Nephron progenitor cell (in vitro differentiated cells): ENCODE results near the gene MYCN.
"Not testable (repeated sequence)": the region's sequence is repeated elsewhere in the genome, so short reads cannot be mapped to it uniquely, and the experiment has no call there.

Source experiments
- DNase-seq: peaks from one replicate; pipeline ENCODE4 v3.0.0; 2021
- H3K27ac Mint-ChIP-seq: 2 replicates; pipeline ENCODE4 v1.8.0; 2021; ENCODE audit warnings: mild to moderate bottlenecking, moderate library complexity, mixed read lengths
- H3K27me3 Mint-ChIP-seq: 2 replicates; pipeline ENCODE4 v1.8.0; 2021; ENCODE audit warnings: mild to moderate bottlenecking, low read depth, mixed read lengths; ENCODE audit not compliant: poor library complexity
- H3K36me3 Mint-ChIP-seq: 2 replicates; pipeline ENCODE4 v1.8.0; 2021; ENCODE audit warnings: low read depth, mixed read lengths
- H3K4me1 Mint-ChIP-seq: 2 replicates; pipeline ENCODE4 v1.8.0; 2021; ENCODE audit warnings: mixed read lengths
- H3K4me3 Mint-ChIP-seq: 2 replicates; pipeline ENCODE4 v1.8.0; 2021; ENCODE audit warnings: mild to moderate bottlenecking, moderate library complexity, mixed read lengths
- H3K9me3 Mint-ChIP-seq: 2 replicates; pipeline ENCODE4 v1.8.0; 2021; ENCODE audit warnings: mild to moderate bottlenecking, moderate library complexity, mixed read lengths
- TF ChIP-seq, protein P1 (sequence below): fragments of 200-600 bp; sonication (generic); IDR thresholded peaks from 2 replicates; pipeline ENCODE4 v1.5.0; 2021; ENCODE audit warnings: antibody characterized with exemption

MYCN gene

DNA sequence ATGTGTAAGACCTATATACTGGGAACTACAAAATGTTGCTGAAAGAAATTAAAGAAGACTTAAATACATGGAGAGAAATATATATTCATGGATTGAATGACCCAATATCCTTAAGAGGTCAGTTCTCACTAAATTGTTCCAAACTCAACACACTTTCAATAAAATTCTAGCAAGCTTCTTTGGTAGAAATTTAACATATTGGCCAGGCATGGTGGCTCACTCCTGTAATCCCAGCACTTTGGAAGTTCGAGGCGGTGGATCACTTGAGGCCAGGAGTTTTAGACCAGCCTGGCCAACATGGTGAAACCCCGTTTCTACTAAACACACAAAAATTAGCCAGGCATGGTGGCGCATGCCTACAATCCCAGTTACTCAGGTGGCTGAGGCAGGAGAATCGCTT is 33.6 kb upstream of the MYCN start:
- Mint-ChIP-seq H3K36me3 (peaks cover 5% of the 10 kb centered on the region), H3K27me3 (no peaks in the 10 kb centered on the region), H3K4me1 (peaks cover 5% of the 10 kb centered on the region), H3K27ac (no peak overlapping the region), H3K9me3 (peaks cover 33% of the 10 kb centered on the region), H3K4me3 (no peak overlapping the region)
- TF ChIP-seq, protein P1, sequence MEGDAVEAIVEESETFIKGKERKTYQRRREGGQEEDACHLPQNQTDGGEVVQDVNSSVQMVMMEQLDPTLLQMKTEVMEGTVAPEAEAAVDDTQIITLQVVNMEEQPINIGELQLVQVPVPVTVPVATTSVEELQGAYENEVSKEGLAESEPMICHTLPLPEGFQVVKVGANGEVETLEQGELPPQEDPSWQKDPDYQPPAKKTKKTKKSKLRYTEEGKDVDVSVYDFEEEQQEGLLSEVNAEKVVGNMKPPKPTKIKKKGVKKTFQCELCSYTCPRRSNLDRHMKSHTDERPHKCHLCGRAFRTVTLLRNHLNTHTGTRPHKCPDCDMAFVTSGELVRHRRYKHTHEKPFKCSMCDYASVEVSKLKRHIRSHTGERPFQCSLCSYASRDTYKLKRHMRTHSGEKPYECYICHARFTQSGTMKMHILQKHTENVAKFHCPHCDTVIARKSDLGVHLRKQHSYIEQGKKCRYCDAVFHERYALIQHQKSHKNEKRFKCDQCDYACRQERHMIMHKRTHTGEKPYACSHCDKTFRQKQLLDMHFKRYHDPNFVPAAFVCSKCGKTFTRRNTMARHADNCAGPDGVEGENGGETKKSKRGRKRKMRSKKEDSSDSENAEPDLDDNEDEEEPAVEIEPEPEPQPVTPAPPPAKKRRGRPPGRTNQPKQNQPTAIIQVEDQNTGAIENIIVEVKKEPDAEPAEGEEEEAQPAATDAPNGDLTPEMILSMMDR, result no peak
- no peak for DNase-seq

DNA sequence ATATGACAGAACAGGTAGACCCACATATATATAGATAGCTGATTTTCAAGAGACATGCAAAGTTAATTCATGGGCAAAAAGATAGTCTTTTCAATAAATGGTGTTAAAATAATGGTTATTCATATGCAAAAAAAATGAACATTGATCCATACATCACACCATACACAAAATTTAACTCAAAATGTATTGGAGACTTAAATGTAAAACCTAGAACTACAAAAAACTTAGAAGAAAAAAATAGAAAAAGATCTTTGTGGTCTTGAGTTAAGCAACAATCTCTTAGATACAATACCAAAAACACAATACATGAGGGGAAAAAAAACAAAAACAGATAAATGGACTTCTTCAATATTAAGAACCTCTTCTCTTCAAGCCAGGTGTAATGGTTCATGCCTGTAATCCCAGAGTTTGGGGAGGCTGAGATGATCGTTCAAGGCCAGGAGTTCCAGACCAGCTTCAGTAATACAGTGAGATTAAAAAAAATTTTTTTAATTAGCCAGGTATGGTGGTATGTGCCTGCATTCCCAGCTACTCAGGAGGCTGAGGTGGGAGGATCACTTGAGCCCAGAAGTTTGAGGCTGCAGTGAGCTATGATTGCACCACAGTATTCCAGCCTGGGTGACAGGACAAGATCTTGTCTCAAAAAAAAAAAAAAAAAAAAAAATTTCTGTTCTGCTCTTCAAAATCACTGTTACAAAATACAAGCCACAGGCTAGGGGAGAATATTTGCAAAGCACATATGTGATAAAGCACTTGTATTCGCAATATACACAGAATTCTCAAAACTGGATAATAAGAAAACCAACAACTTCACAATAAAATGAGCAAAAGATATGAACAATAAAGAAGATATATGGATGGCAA is 32.7 kb upstream of the MYCN start:
- Mint-ChIP-seq H3K27me3 (no peaks in the 10 kb centered on the region), H3K4me3 (no peak overlapping the region), H3K36me3 (peaks cover 5% of the 10 kb centered on the region), H3K27ac (no peak overlapping the region), H3K9me3 (peaks cover 33% of the 10 kb centered on the region), H3K4me1 (peaks cover 10% of the 10 kb centered on the region)
- TF ChIP-seq, protein P1, result no peak
- no peak for DNase-seq

DNA sequence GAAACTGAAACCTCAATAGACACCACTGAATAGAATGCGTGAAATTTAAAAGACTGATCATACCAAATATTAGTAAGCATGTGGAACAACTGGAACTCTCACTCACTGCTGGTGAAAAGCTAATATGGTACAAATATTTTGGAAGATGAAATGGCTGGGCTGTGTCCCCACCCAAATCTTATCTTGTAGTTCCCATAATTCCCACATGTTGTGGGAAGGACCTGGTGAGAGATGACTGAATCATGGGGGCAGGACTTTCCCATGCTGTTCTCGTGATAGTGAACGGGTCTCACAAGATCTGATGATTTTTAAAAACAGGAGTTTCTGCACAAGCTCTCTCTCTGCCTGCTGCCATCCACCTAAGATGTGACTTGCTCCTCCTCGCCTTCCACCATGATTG is 32.0 kb upstream of the MYCN start:
- H3K9me3 Mint-ChIP-seq, result peaks cover 33% of the 10 kb centered on the region
- H3K27ac Mint-ChIP-seq, result no peak overlapping the region
- H3K27me3 Mint-ChIP-seq, result no peaks in the 10 kb centered on the region
- no peak for DNase-seq
- peaks cover 5% of the 10 kb centered on the region for H3K36me3 Mint-ChIP-seq
- peaks cover 16% of the 10 kb centered on the region for H3K4me1 Mint-ChIP-seq
- TF ChIP-seq, protein P1, result no peak
- H3K4me3 Mint-ChIP-seq, result no peak overlapping the region

DNA sequence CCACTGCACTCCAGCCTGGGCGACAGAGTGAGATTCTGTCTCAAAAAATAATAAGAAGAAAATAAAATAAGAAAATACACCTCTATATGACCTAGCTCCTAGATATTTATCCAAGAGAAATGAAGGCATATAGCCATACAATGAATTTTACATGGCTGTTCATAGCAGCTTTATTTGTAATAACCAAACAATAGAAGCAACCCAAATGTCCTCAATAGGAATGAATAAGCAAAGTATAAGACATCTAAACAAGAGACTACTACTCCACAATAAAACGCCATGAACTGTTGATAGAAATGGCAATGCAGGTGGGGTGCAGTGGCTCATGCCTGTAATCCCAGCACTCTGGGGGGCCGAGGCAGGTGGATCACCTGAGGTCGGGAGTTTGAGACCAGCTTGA is 31.2 kb upstream of the MYCN start:
- Mint-ChIP-seq H3K27ac (no peak overlapping the region), H3K27me3 (no peaks in the 10 kb centered on the region), H3K4me1 (peaks cover 24% of the 10 kb centered on the region), H3K9me3 (peaks cover 30% of the 10 kb centered on the region), H3K4me3 (no peak overlapping the region), H3K36me3 (peaks cover 5% of the 10 kb centered on the region)
- TF ChIP-seq, protein P1, result no peak
- no peak for DNase-seq

DNA sequence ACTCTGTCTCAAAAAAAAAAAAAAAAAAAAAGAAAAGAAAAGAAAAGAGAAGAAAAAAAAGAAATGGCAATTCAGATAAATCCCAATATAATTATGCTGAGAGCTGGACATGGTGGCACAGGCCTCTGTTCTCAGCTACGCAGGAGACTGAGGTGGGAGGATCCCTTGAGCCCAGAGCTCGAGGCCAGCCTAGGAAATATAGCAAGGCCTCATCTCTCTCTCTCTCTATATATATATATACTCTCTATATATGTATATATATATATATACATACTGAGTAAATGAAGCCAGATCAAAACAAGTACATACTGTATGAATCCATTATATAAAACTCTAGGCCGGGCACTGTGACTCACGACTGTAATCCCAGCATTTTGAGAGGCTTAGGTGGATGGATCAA is 30.6 kb upstream of the MYCN start:
- Mint-ChIP-seq H3K27ac (no peak overlapping the region), H3K4me3 (no peak overlapping the region), H3K4me1 (peaks cover 29% of the 10 kb centered on the region), H3K9me3 (peaks cover 26% of the 10 kb centered on the region), H3K27me3 (no peaks in the 10 kb centered on the region), H3K36me3 (peaks cover 5% of the 10 kb centered on the region)
- TF ChIP-seq, protein P1, result no peak
- DNase-seq, result no peak

DNA sequence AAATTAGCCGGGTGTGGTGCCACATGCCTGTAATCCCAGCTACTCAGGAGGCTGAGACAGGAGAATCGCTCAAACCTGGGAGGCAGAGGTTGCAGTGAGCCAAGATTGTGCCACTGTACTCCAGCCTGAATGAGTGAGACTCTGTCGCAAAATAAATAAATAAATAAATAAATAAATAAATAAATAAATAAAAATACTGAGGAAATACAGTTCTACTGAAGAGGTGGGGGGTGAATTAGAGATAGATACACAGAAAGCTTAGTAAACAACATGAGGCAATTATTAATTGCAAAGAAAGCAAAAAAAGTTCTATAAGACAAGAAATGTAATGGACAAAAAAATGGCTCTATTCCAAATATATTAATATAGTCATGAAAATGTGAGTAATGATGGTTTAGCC is 29.1 kb upstream of the MYCN start:
- Mint-ChIP-seq H3K9me3 (peaks cover 12% of the 10 kb centered on the region), H3K4me1 (peaks cover 35% of the 10 kb centered on the region)
- DNase-seq, H3K36me3 Mint-ChIP-seq, H3K4me3 Mint-ChIP-seq, H3K27ac Mint-ChIP-seq, H3K27me3 Mint-ChIP-seq: not testable (repeated sequence)
